ENCODE data around the gene ERG. TPM values are rescaled to one million over a fixed set of nuclear protein-coding genes. Genes with fewer than 3 reads are reported as not detected.

The ERG gene
- polyA plus RNA-seq, 2 of the 4 experiments (the other 2 are of a cell fraction) = not detected

DNA sequence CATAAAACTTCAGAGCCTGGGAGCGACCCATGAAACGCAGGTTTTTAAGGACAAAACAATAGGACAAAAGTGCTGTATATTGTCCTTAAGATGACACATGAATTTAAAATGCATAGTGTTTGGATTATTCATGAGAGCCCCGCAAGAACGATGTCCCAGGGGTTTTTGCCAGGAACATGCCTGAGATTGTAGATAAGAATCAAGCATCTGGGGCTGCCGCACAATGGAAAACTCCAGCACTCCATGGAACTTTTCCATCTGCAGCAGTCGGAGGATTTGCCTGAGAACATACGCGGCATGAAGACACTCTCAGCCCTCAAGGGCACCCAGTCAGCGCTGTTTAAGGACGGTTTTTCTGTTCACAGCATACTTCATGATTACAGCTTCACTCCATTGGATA is 5.3 kb upstream of the ERG start:
- Histone ChIP-seq H3K4me1 (0 out of 3 replicates have a peak, but pooled peaks cover 5% of the 10 kb centered on the region), H3K9me3 (no peaks in the 10 kb centered on the region), H3K4me2 (no peak overlapping the region), H3K27ac (no peak overlapping the region), H3K4me3 (no peak overlapping the region)
- FAIRE-seq (no peak), ATAC-seq (no peak), DNase-seq (ENCODE audit: low read depth in 1 of 2, low spot score in 1 of 2) (no peak)
- 67% methylated on average over 10 of the region's 10 CpGs for WGBS (ENCODE audit: missing lambda C conversion rate)
- TF ChIP-seq CEBPB (IDR thresholded peaks at IDR 0.05) = no peak
- no peak for TF ChIP-seq RNF2 (IDR thresholded peaks at IDR 0.05; ENCODE audit: borderline replicate concordance, low read depth)
- no peak for TF ChIP-seq POLR2A (IDR thresholded peaks at IDR 0.05; ENCODE audit: low read length)
- no peak for TF ChIP-seq EHF (CRISPR knock-in tag; IDR thresholded peaks at IDR 0.05)
- TF ChIP-seq ZNF302 (CRISPR knock-in tag; IDR thresholded peaks at IDR 0.05) = no peak
- TF ChIP-seq EP300 (IDR thresholded peaks at IDR 0.05) = no peak
- TF ChIP-seq ESRRA (IDR thresholded peaks at IDR 0.05; ENCODE audit: borderline replicate concordance, low read length) = no peak
- no peak for TF ChIP-seq CHD4 (IDR thresholded peaks at IDR 0.05; ENCODE audit: borderline replicate concordance)
- TF ChIP-seq, protein P1, sequence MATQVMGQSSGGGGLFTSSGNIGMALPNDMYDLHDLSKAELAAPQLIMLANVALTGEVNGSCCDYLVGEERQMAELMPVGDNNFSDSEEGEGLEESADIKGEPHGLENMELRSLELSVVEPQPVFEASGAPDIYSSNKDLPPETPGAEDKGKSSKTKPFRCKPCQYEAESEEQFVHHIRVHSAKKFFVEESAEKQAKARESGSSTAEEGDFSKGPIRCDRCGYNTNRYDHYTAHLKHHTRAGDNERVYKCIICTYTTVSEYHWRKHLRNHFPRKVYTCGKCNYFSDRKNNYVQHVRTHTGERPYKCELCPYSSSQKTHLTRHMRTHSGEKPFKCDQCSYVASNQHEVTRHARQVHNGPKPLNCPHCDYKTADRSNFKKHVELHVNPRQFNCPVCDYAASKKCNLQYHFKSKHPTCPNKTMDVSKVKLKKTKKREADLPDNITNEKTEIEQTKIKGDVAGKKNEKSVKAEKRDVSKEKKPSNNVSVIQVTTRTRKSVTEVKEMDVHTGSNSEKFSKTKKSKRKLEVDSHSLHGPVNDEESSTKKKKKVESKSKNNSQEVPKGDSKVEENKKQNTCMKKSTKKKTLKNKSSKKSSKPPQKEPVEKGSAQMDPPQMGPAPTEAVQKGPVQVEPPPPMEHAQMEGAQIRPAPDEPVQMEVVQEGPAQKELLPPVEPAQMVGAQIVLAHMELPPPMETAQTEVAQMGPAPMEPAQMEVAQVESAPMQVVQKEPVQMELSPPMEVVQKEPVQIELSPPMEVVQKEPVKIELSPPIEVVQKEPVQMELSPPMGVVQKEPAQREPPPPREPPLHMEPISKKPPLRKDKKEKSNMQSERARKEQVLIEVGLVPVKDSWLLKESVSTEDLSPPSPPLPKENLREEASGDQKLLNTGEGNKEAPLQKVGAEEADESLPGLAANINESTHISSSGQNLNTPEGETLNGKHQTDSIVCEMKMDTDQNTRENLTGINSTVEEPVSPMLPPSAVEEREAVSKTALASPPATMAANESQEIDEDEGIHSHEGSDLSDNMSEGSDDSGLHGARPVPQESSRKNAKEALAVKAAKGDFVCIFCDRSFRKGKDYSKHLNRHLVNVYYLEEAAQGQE (IDR thresholded peaks at IDR 0.05) = no peak
- TF ChIP-seq HEYL (CRISPR knock-in tag; IDR thresholded peaks at IDR 0.05) = no peak
- ChIA-PET CTCF (interaction anchor here (2.4 kb wide), 1 partner anchor 634 kb away, joined by 11 read pairs; no protein-coding TSS in a partner anchor), POLR2A (no interaction called here)

DNA sequence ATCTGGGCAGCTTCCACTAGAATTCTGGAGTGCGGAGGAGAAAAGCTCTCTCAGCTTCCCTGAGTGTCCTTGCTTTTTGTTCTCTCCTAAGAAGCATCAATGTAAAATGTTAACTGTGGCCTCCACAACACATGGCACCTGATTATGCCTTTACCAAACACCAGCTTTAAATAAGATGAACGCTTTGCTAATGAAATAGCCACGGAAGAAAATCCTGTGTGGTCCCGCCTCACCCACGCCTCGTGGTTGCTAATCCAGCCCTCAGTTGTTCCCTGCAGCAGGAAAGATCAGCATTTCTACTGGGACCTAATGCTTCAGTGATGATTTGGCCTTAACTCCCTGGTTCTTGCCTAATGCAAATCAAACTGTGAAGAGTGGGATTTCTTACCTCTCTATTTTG is 1.8 kb upstream of the ERG start:
- CTCF ChIA-PET = no interaction called here
- Histone ChIP-seq H3K9me3 (no peaks in the 10 kb centered on the region), H3K4me1 (no peaks in the 10 kb centered on the region), H3K27ac (no peak overlapping the region), H3K4me3 (no peak overlapping the region), H3K4me2 (no peak overlapping the region)
- TF ChIP-seq, protein P2, sequence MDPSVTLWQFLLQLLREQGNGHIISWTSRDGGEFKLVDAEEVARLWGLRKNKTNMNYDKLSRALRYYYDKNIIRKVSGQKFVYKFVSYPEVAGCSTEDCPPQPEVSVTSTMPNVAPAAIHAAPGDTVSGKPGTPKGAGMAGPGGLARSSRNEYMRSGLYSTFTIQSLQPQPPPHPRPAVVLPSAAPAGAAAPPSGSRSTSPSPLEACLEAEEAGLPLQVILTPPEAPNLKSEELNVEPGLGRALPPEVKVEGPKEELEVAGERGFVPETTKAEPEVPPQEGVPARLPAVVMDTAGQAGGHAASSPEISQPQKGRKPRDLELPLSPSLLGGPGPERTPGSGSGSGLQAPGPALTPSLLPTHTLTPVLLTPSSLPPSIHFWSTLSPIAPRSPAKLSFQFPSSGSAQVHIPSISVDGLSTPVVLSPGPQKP (IDR thresholded peaks at IDR 0.05; ENCODE audit: low read depth, low read length) = no peak
- TF ChIP-seq FOSL2 (IDR thresholded peaks at IDR 0.05) (no peak), FOSL2 (CRISPR knock-in tag; IDR thresholded peaks at IDR 0.05) (no peak), RAD21 (conservative IDR thresholded peaks at IDR 0.05 in 1 of 2, IDR thresholded peaks at IDR 0.05 in 1 of 2) (no peak), HOXB13 (CRISPR knock-in tag; IDR thresholded peaks at IDR 0.05; ENCODE audit: low read depth) (no peak), ZC3H11A (IDR thresholded peaks at IDR 0.05) (no peak), HOXB5 (CRISPR knock-in tag; IDR thresholded peaks at IDR 0.05) (no peak), CEBPB (IDR thresholded peaks at IDR 0.05) (no peak), SMC3 (IDR thresholded peaks at IDR 0.05) (no peak), RARB (CRISPR knock-in tag; IDR thresholded peaks at IDR 0.05) (no peak), ZFP36 (IDR thresholded peaks at IDR 0.05; ENCODE audit: borderline replicate concordance, partially characterized antibody) (no peak), EHMT2 (IDR thresholded peaks at IDR 0.05; ENCODE audit: low read depth) (no peak), BHLHE40 (IDR thresholded peaks at IDR 0.05; ENCODE audit: low read depth, low read length) (no peak), RCOR1 (IDR thresholded peaks at IDR 0.05; ENCODE audit: low read depth, low read length) (no peak), NPAS2 (CRISPR knock-in tag; IDR thresholded peaks at IDR 0.05; ENCODE audit: borderline replicate concordance) (no peak), FOSB (CRISPR knock-in tag; IDR thresholded peaks at IDR 0.05) (no peak)
- TF ChIP-seq, protein P3, sequence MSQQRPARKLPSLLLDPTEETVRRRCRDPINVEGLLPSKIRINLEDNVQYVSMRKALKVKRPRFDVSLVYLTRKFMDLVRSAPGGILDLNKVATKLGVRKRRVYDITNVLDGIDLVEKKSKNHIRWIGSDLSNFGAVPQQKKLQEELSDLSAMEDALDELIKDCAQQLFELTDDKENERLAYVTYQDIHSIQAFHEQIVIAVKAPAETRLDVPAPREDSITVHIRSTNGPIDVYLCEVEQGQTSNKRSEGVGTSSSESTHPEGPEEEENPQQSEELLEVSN (IDR thresholded peaks at IDR 0.05; ENCODE audit: borderline replicate concordance, low read depth) = no peak
- TF ChIP-seq, protein P4, sequence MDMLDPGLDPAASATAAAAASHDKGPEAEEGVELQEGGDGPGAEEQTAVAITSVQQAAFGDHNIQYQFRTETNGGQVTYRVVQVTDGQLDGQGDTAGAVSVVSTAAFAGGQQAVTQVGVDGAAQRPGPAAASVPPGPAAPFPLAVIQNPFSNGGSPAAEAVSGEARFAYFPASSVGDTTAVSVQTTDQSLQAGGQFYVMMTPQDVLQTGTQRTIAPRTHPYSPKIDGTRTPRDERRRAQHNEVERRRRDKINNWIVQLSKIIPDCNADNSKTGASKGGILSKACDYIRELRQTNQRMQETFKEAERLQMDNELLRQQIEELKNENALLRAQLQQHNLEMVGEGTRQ (IDR thresholded peaks at IDR 0.05) = no peak
- TF ChIP-seq, protein P5, sequence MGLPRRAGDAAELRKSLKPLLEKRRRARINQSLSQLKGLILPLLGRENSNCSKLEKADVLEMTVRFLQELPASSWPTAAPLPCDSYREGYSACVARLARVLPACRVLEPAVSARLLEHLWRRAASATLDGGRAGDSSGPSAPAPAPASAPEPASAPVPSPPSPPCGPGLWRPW (IDR thresholded peaks at IDR 0.05) = no peak
- TF ChIP-seq, protein P1 (IDR thresholded peaks at IDR 0.05) = no peak
- POLR2A ChIA-PET = no interaction called here
- ATAC-seq (no peak), FAIRE-seq (no peak), DNase-seq (ENCODE audit: low read depth in 1 of 2, low spot score in 1 of 2) (no peak)
- 73% methylated on average over 6 of the region's 6 CpGs for WGBS (ENCODE audit: missing lambda C conversion rate)

Data from A549 (cell line).